A549 (cell line): Measurements from ENCODE around the gene BEST4.

ENCODE experiments used
- CTCF ChIP-seq: fragments of >200 bp; sonication (Bioruptor Twin); formaldehyde crosslinking; IDR thresholded peaks from 3 replicates; pipeline ENCODE4 v1.5.1; 2016
- ELK1 ChIP-seq: fragments of 150-350 bp; IDR thresholded peaks from 2 replicates; pipeline ENCODE4 v1.6.1; 2014; ENCODE audit warnings: low read depth, mild to moderate bottlenecking, low read length
- EP300 ChIP-seq, 2 experiments: fragments of >200 bp; sonication (Bioruptor Twin); formaldehyde crosslinking; IDR thresholded peaks; 2 replicates in 1 of 2; 3 replicates in 1 of 2; pipeline ENCODE4 v1.6.1; 2016 to 2017
- POLR2A ChIP-seq: IDR thresholded peaks from 2 replicates; pipeline ENCODE4 v1.6.1; 2012; ENCODE audit warnings: mild to moderate bottlenecking, low read length
- REST ChIP-seq: fragments of 200-600 bp; sonication (generic); IDR thresholded peaks from 2 replicates; pipeline ENCODE4 v1.6.1; 2016; ENCODE audit warnings: antibody characterized with exemption, mild to moderate bottlenecking, moderate library complexity
- RNF2 ChIP-seq: fragments of 200-600 bp; sonication (generic); IDR thresholded peaks from 2 replicates; pipeline ENCODE4 v1.6.1; 2016; ENCODE audit warnings: low read depth, mild to moderate bottlenecking, antibody characterized with exemption, moderate library complexity, borderline replicate concordance

GRCh38 chr1:44806025-44806703, 18.2 kb upstream of the BEST4 start:
- TF ChIP-seq POLR2A (no peak), CTCF (no peak), EP300 (IDR thresholded peaks at IDR 0.05) (no peak), RNF2 (no peak), ELK1 (no peak), REST (no peak)
